ENCODE results near the gene COL27A1. TPM values are rescaled to one million over a fixed set of nuclear protein-coding genes. Genes with fewer than 3 reads are reported as not detected.

COL27A1 gene
- total RNA-seq, 5 donors from 2014 or later (not counting 1 experiment from before 2014, with no cell fraction given) = 0.53 to 1.7 (median 0.95) TPM

GRCh38 chr9:114247077-114247476 lies 91.7 kb downstream of the COL27A1 start:
- ChIA-PET CTCF (no interaction called here), POLR2A (no interaction called here)
- no peak for DNase-seq
- Histone ChIP-seq H3K36me3 (ENCODE audit: control insufficient read depth in 2 of 2, extremely low read depth in 1 of 2, insufficient read depth in 1 of 2, low read length in 1 of 2) (no peaks in the 10 kb centered on the region), H3K27ac (ENCODE audit: low read length) (no peak overlapping the region), H3K27me3 (replicated peaks in 1 of 2; ENCODE audit: control insufficient read depth in 2 of 2, extremely low read depth in 1 of 2, insufficient read depth in 2 of 2, low read length in 1 of 2) (peaks cover 0 to 11% of the 10 kb centered on the region in 2 experiments), H3K9me3 (no peaks in the 10 kb centered on the region), H3K4me3 (ENCODE audit: control insufficient read depth in 1 of 2, extremely low read depth in 1 of 2, low read length in 1 of 2) (no peak overlapping the region), H3K4me1 (ENCODE audit: control insufficient read depth in 1 of 2, extremely low read depth in 1 of 2, insufficient read depth in 2 of 2, low read length in 2 of 2) (no peaks in the 10 kb centered on the region)
- 100% methylated on average over 1 of the region's 2 CpGs for WGBS (ENCODE audit: insufficient coverage)
- Mint-ChIP-seq H3K4me1 (no peaks in the 10 kb centered on the region), H3K4me3 (no peak overlapping the region), H3K27ac (no peak overlapping the region), H3K27me3 (peaks cover 0 to 1% of the 10 kb centered on the region in 2 donors), H3K36me3 (no peaks in the 10 kb centered on the region), H3K9me3 (no peaks in the 10 kb centered on the region)
- ATAC-seq (replicated peaks in 1 of 4) = no peak

- Mint-ChIP-seq H3K27ac (no peak overlapping the region), H3K36me3 (no peaks in the 10 kb centered on the region), H3K9me3 (no peaks in the 10 kb centered on the region), H3K27me3 (peaks cover 0 to 1% of the 10 kb centered on the region in 2 donors), H3K4me3 (no peak overlapping the region), H3K4me1 (no peaks in the 10 kb centered on the region)
- no peaks in the 10 kb centered on the region for H3K36me3 ChIP-seq (ENCODE audit: control insufficient read depth in 2 of 2, extremely low read depth in 1 of 2, insufficient read depth in 1 of 2, low read length in 1 of 2)
- ATAC-seq (replicated peaks in 1 of 4) = no peak
- ChIA-PET CTCF (no interaction called here), POLR2A (no interaction called here)
- H3K4me1 ChIP-seq (ENCODE audit: control insufficient read depth in 1 of 2, extremely low read depth in 1 of 2, insufficient read depth in 2 of 2, low read length in 2 of 2) = no peaks in the 10 kb centered on the region
- 74% methylated on average over 5 of the region's 5 CpGs for WGBS (ENCODE audit: insufficient coverage)
- no peaks in the 10 kb centered on the region for H3K9me3 ChIP-seq
- DNase-seq = no peak
- peaks cover 0 to 10% of the 10 kb centered on the region in 2 experiments for H3K27me3 ChIP-seq (replicated peaks in 1 of 2; ENCODE audit: control insufficient read depth in 2 of 2, extremely low read depth in 1 of 2, insufficient read depth in 2 of 2, low read length in 1 of 2)
- H3K27ac ChIP-seq (ENCODE audit: low read length) = no peak overlapping the region
- no peak overlapping the region for H3K4me3 ChIP-seq (ENCODE audit: control insufficient read depth in 1 of 2, extremely low read depth in 1 of 2, low read length in 1 of 2)
Measured at GRCh38 chr9:114247491-114247890, 92.2 kb downstream of the COL27A1 start.

GRCh38 chr9:114248299-114248707 lies 93.0 kb downstream of the COL27A1 start:
- no peak overlapping the region for H3K27ac Mint-ChIP-seq
- no peak overlapping the region for H3K27ac ChIP-seq (ENCODE audit: low read length)
- no peaks in the 10 kb centered on the region for H3K36me3 ChIP-seq (ENCODE audit: control insufficient read depth in 2 of 2, extremely low read depth in 1 of 2, insufficient read depth in 1 of 2, low read length in 1 of 2)
- H3K36me3 Mint-ChIP-seq = no peaks in the 10 kb centered on the region
- H3K9me3 Mint-ChIP-seq = no peaks in the 10 kb centered on the region
- ChIA-PET POLR2A (no interaction called here), CTCF (no interaction called here)
- no peak overlapping the region for H3K4me3 Mint-ChIP-seq
- no peak overlapping the region for H3K4me3 ChIP-seq (ENCODE audit: control insufficient read depth in 1 of 2, extremely low read depth in 1 of 2, low read length in 1 of 2)
- no peaks in the 10 kb centered on the region for H3K9me3 ChIP-seq
- ATAC-seq (replicated peaks in 1 of 4) (no peak), DNase-seq (no peak)
- 95% methylated on average over 7 of the region's 11 CpGs for WGBS (ENCODE audit: insufficient coverage)
- H3K4me1 ChIP-seq (ENCODE audit: control insufficient read depth in 1 of 2, extremely low read depth in 1 of 2, insufficient read depth in 2 of 2, low read length in 2 of 2) = no peaks in the 10 kb centered on the region
- H3K4me1 Mint-ChIP-seq = no peaks in the 10 kb centered on the region
- peaks cover 0 to 10% of the 10 kb centered on the region in 2 experiments for H3K27me3 ChIP-seq (replicated peaks in 1 of 2; ENCODE audit: control insufficient read depth in 2 of 2, extremely low read depth in 1 of 2, insufficient read depth in 2 of 2, low read length in 1 of 2)
- peaks cover 0 to 1% of the 10 kb centered on the region in 2 donors for H3K27me3 Mint-ChIP-seq

GRCh38 chr9:114249424-114250234 lies 94.3 kb downstream of the COL27A1 start:
- no peaks in the 10 kb centered on the region for H3K4me1 Mint-ChIP-seq
- H3K36me3 ChIP-seq (ENCODE audit: control insufficient read depth in 2 of 2, extremely low read depth in 1 of 2, insufficient read depth in 1 of 2, low read length in 1 of 2) = no peaks in the 10 kb centered on the region
- no peak overlapping the region for H3K27ac Mint-ChIP-seq
- H3K36me3 Mint-ChIP-seq = no peaks in the 10 kb centered on the region
- peaks cover 0 to 1% of the 10 kb centered on the region in 2 donors for H3K27me3 Mint-ChIP-seq
- POLR2A ChIA-PET = no interaction called here
- peaks cover 0 to 10% of the 10 kb centered on the region in 2 experiments for H3K27me3 ChIP-seq (replicated peaks in 1 of 2; ENCODE audit: control insufficient read depth in 2 of 2, extremely low read depth in 1 of 2, insufficient read depth in 2 of 2, low read length in 1 of 2)
- H3K9me3 Mint-ChIP-seq = no peaks in the 10 kb centered on the region
- 89% methylated on average over 17 of the region's 21 CpGs for WGBS (ENCODE audit: insufficient coverage)
- no peaks in the 10 kb centered on the region for H3K9me3 ChIP-seq
- CTCF ChIA-PET = no interaction called here
- H3K4me3 ChIP-seq (ENCODE audit: control insufficient read depth in 1 of 2, extremely low read depth in 1 of 2, low read length in 1 of 2) = no peak overlapping the region
- H3K27ac ChIP-seq (ENCODE audit: low read length) = no peak overlapping the region
- DNase-seq = no peak
- no peaks in the 10 kb centered on the region for H3K4me1 ChIP-seq (ENCODE audit: control insufficient read depth in 1 of 2, extremely low read depth in 1 of 2, insufficient read depth in 2 of 2, low read length in 2 of 2)
- no peak for ATAC-seq (replicated peaks in 1 of 4)
- no peak overlapping the region for H3K4me3 Mint-ChIP-seq

GRCh38 chr9:114250235-114250568 lies 94.9 kb downstream of the COL27A1 start:
- Histone ChIP-seq H3K9me3 (no peaks in the 10 kb centered on the region), H3K27ac (ENCODE audit: low read length) (no peak overlapping the region), H3K4me1 (ENCODE audit: control insufficient read depth in 1 of 2, extremely low read depth in 1 of 2, insufficient read depth in 2 of 2, low read length in 2 of 2) (no peaks in the 10 kb centered on the region), H3K36me3 (ENCODE audit: control insufficient read depth in 2 of 2, extremely low read depth in 1 of 2, insufficient read depth in 1 of 2, low read length in 1 of 2) (no peaks in the 10 kb centered on the region), H3K4me3 (ENCODE audit: control insufficient read depth in 1 of 2, extremely low read depth in 1 of 2, low read length in 1 of 2) (no peak overlapping the region), H3K27me3 (replicated peaks in 1 of 2; ENCODE audit: control insufficient read depth in 2 of 2, extremely low read depth in 1 of 2, insufficient read depth in 2 of 2, low read length in 1 of 2) (peaks cover 0 to 10% of the 10 kb centered on the region in 2 experiments)
- no peak for ATAC-seq (replicated peaks in 1 of 4)
- POLR2A ChIA-PET = no interaction called here
- CTCF ChIA-PET = no interaction called here
- no peak overlapping the region for H3K4me3 Mint-ChIP-seq
- DNase-seq = no peak
- H3K4me1 Mint-ChIP-seq = no peaks in the 10 kb centered on the region
- no peaks in the 10 kb centered on the region for H3K36me3 Mint-ChIP-seq
- 76% methylated on average over 13 of the region's 13 CpGs for WGBS (ENCODE audit: insufficient coverage)
- H3K9me3 Mint-ChIP-seq = no peaks in the 10 kb centered on the region
- no peak overlapping the region for H3K27ac Mint-ChIP-seq
- H3K27me3 Mint-ChIP-seq = peaks cover 0 to 1% of the 10 kb centered on the region in 2 donors

GRCh38 chr9:114250648-114251047 lies 95.3 kb downstream of the COL27A1 start:
- DNase-seq = no peak
- peaks cover 0 to 12% of the 10 kb centered on the region in 2 experiments for H3K27me3 ChIP-seq (replicated peaks in 1 of 2; ENCODE audit: control insufficient read depth in 2 of 2, extremely low read depth in 1 of 2, insufficient read depth in 2 of 2, low read length in 1 of 2)
- Mint-ChIP-seq H3K27me3 (peaks cover 0 to 1% of the 10 kb centered on the region in 2 donors), H3K36me3 (no peaks in the 10 kb centered on the region), H3K9me3 (no peaks in the 10 kb centered on the region), H3K4me1 (no peaks in the 10 kb centered on the region), H3K4me3 (no peak overlapping the region), H3K27ac (no peak overlapping the region)
- WGBS (ENCODE audit: insufficient coverage) = 83% methylated on average over 2 of the region's 3 CpGs
- ATAC-seq (replicated peaks in 1 of 4) = no peak
- ChIA-PET CTCF (no interaction called here), POLR2A (no interaction called here)
- H3K4me1 ChIP-seq (ENCODE audit: control insufficient read depth in 1 of 2, extremely low read depth in 1 of 2, insufficient read depth in 2 of 2, low read length in 2 of 2) = no peaks in the 10 kb centered on the region
- H3K9me3 ChIP-seq = no peaks in the 10 kb centered on the region
- no peaks in the 10 kb centered on the region for H3K36me3 ChIP-seq (ENCODE audit: control insufficient read depth in 2 of 2, extremely low read depth in 1 of 2, insufficient read depth in 1 of 2, low read length in 1 of 2)
- no peak overlapping the region for H3K4me3 ChIP-seq (ENCODE audit: control insufficient read depth in 1 of 2, extremely low read depth in 1 of 2, low read length in 1 of 2)
- no peak overlapping the region for H3K27ac ChIP-seq (ENCODE audit: low read length)

All from T-cell (primary cell).